ENCODE results near the gene GNAQ. TPM values are rescaled to one million over a fixed set of nuclear protein-coding genes. Genes with fewer than 3 reads are reported as not detected.

GNAQ gene
- polyA plus RNA-seq, 1 experiment, result 21.4 TPM

DNA sequence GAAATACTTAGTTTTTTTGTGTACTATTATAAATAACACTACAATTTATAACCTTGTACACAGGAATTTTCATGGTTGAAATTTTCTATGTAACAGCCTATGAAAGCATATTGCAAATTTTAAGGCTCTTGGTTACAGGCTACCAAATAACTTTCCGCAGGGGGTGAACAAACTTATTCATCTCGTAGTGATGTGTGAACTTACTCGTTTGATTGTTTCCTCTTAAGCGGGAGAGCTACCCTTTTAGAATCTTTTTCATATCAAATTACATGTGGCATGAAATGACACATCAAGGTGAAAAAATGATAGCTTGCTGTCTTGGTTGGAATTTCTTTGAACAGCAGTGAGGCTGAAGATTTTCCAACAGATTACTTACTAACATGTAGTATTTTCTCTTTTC is 292.7 kb downstream of the GNAQ start:
- ChIA-PET POLR2A (no interaction called here), CTCF (interaction anchor here (1.0 kb wide), 1 partner anchor 12 kb away, joined by 3 read pairs; no protein-coding TSS in a partner anchor)
- Histone ChIP-seq H3K27me3 (ENCODE audit: control insufficient read depth, insufficient read depth, low read length) (no peaks in the 10 kb centered on the region), H3K36me3 (ENCODE audit: control insufficient read depth, insufficient read depth, low read length) (no peaks in the 10 kb centered on the region), H3K4me3 (ENCODE audit: low read depth, low read length) (no peak overlapping the region)
- TF ChIP-seq, protein P1, sequence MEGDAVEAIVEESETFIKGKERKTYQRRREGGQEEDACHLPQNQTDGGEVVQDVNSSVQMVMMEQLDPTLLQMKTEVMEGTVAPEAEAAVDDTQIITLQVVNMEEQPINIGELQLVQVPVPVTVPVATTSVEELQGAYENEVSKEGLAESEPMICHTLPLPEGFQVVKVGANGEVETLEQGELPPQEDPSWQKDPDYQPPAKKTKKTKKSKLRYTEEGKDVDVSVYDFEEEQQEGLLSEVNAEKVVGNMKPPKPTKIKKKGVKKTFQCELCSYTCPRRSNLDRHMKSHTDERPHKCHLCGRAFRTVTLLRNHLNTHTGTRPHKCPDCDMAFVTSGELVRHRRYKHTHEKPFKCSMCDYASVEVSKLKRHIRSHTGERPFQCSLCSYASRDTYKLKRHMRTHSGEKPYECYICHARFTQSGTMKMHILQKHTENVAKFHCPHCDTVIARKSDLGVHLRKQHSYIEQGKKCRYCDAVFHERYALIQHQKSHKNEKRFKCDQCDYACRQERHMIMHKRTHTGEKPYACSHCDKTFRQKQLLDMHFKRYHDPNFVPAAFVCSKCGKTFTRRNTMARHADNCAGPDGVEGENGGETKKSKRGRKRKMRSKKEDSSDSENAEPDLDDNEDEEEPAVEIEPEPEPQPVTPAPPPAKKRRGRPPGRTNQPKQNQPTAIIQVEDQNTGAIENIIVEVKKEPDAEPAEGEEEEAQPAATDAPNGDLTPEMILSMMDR (IDR thresholded peaks at IDR 0.05; ENCODE audit: insufficient read depth, low read depth, low read length), result no peak
- no peak for DNase-seq (ENCODE audit: low read depth)

- CTCF ChIA-PET, result no interaction called here
- Histone ChIP-seq H3K4me3 (ENCODE audit: low read depth, low read length) (no peak overlapping the region), H3K36me3 (ENCODE audit: control insufficient read depth, insufficient read depth, low read length) (no peaks in the 10 kb centered on the region), H3K27me3 (ENCODE audit: control insufficient read depth, insufficient read depth, low read length) (no peaks in the 10 kb centered on the region)
- POLR2A ChIA-PET, result no interaction called here
- no peak for DNase-seq (ENCODE audit: low read depth)
- TF ChIP-seq, protein P1 (IDR thresholded peaks at IDR 0.05; ENCODE audit: insufficient read depth, low read depth, low read length), result no peak
Observed at GRCh38 chr9:77735494-77735893, 296.1 kb downstream of the GNAQ start.

DNA sequence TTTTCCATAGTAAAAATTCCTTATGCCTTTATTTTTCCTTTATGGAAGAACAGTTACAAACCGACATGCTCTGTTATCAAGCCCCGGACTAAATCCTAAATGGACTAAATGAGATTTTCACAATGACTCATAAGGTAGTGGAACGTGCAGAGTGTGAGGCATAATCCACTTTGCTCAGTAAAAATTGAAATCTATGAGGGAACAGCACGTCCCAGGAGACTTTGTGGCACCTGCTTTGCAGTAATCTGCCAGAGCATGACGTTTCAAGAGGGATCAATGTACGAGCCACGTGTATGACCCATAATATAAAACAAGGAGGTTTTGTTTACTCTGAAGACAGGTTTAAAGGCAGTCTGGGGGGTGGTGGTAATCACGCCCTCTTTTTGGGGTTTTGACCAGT is 299.7 kb downstream of the GNAQ start:
- H3K4me3 ChIP-seq (ENCODE audit: low read depth, low read length), result no peak overlapping the region
- TF ChIP-seq, protein P1 (IDR thresholded peaks at IDR 0.05; ENCODE audit: insufficient read depth, low read depth, low read length), result no peak
- H3K27me3 ChIP-seq (ENCODE audit: control insufficient read depth, insufficient read depth, low read length), result no peaks in the 10 kb centered on the region
- CTCF ChIA-PET, result no interaction called here
- H3K36me3 ChIP-seq (ENCODE audit: control insufficient read depth, insufficient read depth, low read length), result peaks cover 3% of the 10 kb centered on the region
- DNase-seq (ENCODE audit: low read depth), result no peak
- POLR2A ChIA-PET, result no interaction called here

DNA sequence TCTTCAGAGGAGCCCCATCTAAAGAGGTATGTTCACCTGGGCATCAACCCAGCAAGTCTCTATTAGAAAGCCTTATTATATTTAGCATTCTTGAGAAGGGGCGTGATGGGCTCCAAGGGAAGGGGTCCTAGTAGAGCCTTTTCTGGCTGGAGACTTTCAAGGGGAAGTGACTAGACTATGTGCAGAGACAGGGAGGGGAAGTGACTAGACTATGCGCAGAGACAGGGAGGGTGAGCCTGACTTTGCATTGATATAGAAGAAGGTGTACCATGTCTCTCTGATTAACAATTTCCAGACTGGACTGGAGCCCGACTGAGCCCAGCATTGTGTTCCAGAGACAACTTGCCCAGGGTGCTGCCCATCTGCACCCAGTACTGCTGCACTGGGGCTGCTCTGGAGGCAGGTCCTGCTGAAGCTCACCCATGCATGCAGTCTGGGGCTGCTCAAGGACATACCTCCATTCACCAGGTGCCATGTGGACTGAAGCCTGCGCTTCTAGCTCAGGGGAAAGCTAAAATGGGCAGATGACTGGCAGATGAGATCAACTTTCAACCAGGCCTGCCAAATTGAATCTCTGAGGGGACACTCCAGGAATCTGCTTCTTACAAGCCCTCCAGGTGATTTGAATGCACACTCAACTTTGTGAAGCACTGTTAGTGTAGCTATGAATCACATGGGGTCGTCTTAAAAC is 300.5 kb downstream of the GNAQ start:
- CTCF ChIA-PET, result no interaction called here
- POLR2A ChIA-PET, result no interaction called here
- TF ChIP-seq, protein P1 (IDR thresholded peaks at IDR 0.05; ENCODE audit: insufficient read depth, low read depth, low read length), result no peak
- Histone ChIP-seq H3K36me3 (ENCODE audit: control insufficient read depth, insufficient read depth, low read length) (peaks cover 3% of the 10 kb centered on the region), H3K27me3 (ENCODE audit: control insufficient read depth, insufficient read depth, low read length) (no peaks in the 10 kb centered on the region), H3K4me3 (ENCODE audit: low read depth, low read length) (no peak overlapping the region)
- no peak for DNase-seq (ENCODE audit: low read depth)

DNA sequence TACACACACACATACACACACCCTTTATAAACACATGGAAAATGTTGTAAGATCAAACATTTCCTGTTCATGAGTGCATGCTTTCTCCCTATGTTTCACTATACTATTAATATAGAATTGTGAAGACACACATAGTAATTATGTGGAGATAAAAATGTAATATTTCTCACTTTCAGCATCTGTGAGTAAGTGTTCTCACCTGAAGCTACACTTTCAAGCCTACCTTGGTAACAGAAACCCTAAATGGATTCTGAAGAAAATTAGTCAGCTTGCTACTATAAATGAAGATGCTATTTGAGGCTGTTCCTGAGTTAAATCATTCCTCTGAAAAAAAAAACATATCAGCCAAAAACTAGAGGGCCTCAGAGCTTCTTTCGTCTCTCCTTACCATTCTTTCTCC is 302.4 kb downstream of the GNAQ start:
- TF ChIP-seq, protein P1 (IDR thresholded peaks at IDR 0.05; ENCODE audit: insufficient read depth, low read depth, low read length), result no peak
- POLR2A ChIA-PET, result no interaction called here

More for the DNA sequence above, 302.4 kb downstream of the GNAQ start:
- H3K36me3 ChIP-seq (ENCODE audit: control insufficient read depth, insufficient read depth, low read length), result peaks cover 3% of the 10 kb centered on the region
- DNase-seq (ENCODE audit: low read depth), result no peak
- CTCF ChIA-PET, result interaction anchor here (0.7 to 2.1 kb wide), 4 partner anchors 19 to 288 kb away, joined by 3 to 5 read pairs (median 4); no protein-coding TSS in a partner anchor
- H3K27me3 ChIP-seq (ENCODE audit: control insufficient read depth, insufficient read depth, low read length), result no peaks in the 10 kb centered on the region
- no peak overlapping the region for H3K4me3 ChIP-seq (ENCODE audit: low read depth, low read length)

Measured in BJ (cell line).